ENCODE data around the gene IRF9.

Gene IRF9, protein sequence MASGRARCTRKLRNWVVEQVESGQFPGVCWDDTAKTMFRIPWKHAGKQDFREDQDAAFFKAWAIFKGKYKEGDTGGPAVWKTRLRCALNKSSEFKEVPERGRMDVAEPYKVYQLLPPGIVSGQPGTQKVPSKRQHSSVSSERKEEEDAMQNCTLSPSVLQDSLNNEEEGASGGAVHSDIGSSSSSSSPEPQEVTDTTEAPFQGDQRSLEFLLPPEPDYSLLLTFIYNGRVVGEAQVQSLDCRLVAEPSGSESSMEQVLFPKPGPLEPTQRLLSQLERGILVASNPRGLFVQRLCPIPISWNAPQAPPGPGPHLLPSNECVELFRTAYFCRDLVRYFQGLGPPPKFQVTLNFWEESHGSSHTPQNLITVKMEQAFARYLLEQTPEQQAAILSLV

DNA sequence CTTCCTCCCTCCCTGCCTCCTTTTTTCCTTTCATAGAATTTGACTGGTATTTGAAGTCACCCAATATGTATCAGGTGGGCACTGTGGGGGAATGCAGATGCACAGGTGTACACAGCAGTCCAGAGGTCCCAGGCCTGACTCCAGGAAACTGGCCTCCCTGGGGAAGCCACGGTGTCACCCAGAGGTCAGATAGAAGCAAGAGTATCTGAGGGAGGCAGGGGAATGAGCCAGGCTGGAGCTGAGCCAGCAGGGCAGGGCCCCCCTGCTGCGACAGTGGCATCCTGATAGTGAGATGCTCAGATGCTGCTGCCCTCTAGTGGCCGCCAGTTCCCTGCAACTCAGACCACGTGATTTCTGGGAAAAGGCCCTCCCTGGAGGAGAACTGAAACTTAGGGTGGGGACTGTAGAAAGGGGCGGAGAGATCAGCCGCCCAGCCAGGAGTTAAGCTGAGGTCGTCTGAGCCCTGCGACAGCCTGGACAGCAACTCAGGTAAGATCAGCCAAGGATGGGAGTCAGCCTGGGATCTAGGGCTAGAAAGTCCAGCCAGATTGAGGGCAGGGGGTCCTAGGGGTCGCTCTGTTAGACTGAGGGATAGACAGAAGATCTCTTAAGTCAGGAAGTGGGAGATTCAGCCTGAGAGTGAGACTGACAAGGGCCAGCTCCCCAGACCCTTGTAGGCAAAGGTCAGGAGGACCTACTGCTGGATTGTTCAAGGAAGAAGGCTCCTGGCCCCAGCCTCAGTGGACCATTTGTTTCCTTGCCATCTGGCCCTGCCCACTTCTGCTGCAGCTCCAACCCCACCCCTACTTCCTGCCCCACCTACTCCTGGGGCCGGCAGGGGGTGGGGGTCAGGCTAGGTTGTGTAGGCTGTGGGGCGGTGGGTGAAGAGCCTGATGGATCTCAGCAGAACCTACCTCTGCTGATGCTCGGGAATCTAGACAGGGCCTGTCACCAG, at the start of gene IRF9:
Gene IRF9, plus strand, starts transcription at position 416 of the 955 bp plus-strand sequence. CDS start 880 bp downstream, outside the sequence.
- peak; percentile 84 to 86 for DNase-seq (ENCODE audit: low read depth in 2 of 2)

DNA sequence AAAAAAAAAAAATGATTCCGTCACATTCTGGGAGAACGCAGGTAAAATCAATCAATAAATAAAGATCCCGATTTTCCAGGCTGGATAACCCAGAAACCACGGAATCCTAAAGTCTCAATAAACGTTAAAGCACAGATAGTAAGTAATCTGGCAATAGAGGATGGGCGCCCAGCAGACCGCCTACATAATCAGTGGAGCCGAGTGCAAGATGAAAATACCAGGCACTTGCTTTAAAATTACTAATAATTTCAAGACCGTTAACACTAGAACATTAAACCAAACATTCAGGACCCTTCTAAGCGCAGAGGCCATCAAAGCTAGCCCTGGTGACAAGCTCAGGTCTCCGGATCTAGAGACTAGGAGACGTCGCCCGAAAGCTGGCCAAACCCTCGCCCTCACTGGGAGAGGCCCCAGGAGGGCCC, 47.7 kb upstream of the IRF9 start:
- DNase-seq (ENCODE audit: low read depth in 2 of 2): no peak

DNA sequence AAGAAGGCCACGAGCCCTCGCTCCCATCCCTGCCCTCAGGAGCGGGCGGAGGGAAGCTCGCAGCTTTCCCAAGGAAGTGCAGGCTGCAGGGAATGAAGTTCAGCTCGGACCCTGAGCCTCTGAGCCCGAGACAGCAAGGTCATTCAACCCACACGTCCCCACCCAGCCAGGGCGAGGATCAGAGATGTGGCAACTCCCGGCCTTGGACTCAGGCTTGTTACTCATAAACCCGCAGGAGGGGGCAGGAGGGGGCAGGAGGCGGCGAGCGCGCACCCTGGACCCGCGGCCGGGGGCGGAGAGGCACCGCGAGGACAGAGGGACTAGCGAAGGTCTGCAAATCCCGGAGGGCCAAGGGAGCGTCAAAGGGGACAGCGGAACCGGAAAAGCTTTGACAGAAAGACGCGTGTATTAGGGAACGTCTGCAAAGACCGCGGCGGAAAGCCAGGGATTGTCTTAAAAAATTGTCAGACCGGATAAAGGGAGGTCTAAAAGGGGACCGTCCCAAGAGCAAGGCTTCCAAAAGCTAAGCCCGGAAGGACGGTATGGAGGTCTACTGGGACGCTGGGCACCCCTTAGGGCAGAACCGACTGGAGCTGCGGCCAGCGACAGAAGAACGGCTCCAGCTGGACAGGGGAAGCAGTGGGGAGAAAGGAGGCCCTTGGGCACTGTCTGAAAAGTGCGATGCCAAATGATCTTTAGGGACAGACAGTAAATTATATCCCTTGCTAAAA, 47.1 kb upstream of the IRF9 start:
- DNase-seq (ENCODE audit: low read depth in 2 of 2): peak; percentile 49 to 53

DNA sequence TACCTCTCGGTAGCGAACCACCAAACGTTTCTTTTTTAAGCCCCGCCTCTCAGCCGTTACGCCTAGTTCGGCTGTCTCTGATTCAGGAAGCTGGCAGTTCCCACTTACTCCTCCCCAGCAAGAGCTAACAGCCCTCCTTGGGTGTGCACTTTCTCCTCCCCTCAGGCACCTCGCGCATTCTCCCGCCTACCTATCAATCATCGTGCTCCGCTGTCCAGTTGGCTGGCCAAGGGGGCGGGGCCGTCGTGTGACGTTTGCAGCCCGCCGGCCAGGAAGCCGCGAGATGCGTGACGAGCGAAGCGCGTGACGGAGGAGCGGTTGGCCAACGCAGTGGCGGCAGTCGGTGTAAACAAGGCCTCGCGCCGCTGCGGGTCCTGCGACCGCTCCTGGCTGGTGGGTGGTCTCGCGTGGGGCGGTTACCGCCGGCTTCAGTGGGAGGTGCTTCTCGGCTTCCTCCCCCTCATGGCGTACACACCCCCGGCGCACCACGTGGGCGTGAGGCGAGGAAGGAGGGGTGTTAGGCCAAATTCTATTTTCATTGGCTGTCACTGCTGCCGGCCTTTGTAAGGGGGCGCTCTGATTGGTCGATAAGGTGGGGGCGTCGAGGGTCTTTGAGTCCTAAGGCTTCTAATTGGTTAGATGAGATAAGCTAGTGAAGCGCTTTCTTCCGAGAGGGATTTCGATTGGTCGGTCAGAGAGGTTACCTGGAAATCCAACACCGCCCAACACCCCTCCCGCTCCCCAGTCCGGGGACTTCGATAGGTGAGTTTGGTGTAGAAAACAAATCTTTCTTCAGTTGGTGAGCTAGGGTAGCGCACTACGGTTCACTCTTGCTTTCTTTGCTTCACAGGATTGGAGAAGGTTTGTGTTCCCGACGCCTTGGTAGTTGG, 46.3 kb upstream of the IRF9 start, which contains the start of the genes DCAF11 and NRL:
Gene DCAF11, plus strand, starts transcription at position 246 of the 890 bp plus-strand sequence. CDS start 818 bp downstream, outside the sequence.
Gene NRL, minus strand, starts transcription at position 418 of the 890 bp plus-strand sequence. CDS start 32,101 bp downstream, outside the sequence.
- DNase-seq (ENCODE audit: low read depth in 2 of 2): peak; percentile 99

DNA sequence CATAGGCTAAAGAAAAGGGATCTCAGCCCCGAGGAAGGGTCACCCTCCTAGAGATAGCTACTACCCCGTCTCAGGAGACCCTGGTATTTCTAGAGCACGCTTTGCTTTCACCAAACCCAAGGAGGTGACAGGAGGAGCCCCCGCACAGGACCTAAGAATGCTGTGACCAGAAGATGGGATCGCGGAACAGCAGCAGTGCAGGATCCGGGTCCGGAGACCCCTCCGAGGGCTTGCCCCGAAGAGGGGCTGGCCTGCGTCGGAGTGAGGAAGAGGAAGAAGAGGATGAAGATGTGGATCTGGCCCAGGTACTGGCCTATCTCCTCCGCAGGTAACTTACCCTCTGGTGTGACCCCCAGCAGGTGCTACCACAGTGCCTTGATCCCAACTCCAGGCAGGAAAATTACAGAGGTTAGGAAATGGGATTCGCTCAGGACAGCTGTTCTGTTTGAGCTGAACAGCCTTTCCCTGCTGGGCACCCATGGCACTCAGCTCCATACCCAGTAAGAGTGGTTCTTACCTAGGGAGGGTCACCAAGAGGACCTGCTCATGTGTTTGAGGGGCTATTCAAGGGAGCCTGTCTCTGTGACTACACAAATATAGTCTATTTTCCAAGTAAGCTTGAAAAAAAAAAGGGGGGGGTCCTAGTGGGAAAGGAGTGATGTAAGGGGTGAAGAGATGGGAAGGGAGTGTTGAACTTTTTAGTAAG, 45.5 kb upstream of the IRF9 start:
- DNase-seq (ENCODE audit: low read depth in 2 of 2): no peak

DNA sequence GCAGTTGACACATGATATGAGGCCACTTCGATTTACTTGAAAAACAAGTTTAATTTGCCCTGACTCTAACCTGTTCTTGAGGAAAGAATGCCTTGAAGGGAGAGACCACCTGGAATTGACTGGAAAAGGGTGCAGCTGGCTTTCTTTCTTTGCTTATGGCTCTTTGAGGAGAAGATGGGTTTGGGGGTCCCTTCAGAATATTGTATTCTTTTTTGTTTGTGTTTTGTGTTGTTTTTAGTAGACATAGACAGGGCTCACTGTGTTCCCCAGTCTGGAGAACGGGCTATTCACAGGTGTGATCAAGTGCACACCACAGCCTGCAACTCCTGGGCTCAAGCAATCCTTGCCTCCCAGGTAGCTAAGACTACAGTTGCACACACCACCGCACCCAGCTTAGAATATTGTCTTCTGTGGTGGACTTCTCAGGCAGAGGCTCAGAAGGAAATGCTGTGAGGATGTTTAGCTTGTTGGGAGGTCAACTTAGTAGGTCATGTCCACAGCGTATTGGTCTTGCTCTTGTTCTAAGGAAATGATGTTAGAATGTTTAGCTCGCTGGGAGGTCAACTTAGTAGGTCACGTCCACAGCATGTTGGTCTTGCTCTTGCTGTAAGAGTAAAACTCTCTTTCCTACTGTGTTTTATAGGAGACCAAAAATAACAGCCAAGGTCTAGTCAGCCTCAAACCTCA, 44.8 kb upstream of the IRF9 start:
- DNase-seq (ENCODE audit: low read depth in 2 of 2): no peak

DNA sequence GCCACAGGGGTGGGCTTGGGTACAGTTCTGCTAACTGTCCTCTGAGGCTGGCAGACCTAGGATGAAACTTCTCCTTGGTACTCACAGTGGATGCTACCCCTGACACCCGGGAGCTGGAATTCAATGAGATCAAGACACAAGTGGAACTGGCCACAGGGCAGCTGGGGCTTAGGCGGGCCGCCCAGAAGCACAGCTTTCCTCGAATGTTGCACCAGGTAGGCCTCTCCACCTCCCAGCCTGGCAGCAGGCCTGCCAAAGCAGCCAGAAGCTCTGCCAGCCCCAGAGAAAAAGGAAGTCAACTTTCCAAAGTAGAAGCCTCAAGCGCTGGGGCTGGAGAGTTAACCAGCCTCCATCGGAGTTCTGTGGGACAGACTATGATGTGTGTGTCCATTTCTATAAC, 43.9 kb upstream of the IRF9 start:
- DNase-seq (ENCODE audit: low read depth in 2 of 2): no peak

DNA sequence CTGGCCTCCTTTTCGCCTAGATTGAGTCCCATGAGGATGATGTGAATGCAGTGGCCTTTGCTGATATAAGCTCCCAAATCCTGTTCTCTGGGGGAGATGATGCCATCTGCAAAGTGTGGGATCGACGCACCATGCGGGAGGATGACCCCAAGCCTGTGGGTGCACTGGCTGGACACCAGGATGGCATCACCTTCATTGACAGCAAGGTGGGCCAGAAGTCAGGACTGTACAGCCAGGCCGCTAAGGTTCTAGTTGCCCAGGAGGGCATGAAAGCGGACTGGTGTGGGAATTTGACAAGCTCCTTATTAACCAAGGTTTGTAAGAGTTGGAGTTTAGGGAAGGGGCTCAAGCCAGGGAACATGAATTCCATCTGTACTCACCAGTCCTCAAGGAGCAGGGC, 41.4 kb upstream of the IRF9 start:
- DNase-seq (ENCODE audit: low read depth in 2 of 2): no peak

DNA sequence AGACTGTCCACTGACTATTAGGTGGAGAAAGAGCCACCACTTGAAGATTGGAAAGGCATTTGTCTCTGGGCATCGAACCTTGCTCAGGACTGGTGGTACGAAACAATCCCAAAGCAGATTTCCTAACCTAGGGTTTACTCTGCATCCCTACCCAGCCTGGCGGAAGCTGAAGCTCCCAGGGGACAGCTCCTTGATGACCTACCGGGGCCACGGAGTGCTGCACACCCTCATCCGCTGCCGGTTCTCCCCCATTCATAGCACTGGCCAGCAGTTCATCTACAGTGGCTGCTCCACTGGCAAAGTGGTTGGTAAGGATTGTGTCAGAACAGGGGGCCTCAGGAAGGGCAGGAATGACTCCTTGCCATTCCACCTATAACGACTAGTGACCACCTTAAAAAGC, 39.9 kb upstream of the IRF9 start:
- no peak for DNase-seq (ENCODE audit: low read depth in 2 of 2)

DNA sequence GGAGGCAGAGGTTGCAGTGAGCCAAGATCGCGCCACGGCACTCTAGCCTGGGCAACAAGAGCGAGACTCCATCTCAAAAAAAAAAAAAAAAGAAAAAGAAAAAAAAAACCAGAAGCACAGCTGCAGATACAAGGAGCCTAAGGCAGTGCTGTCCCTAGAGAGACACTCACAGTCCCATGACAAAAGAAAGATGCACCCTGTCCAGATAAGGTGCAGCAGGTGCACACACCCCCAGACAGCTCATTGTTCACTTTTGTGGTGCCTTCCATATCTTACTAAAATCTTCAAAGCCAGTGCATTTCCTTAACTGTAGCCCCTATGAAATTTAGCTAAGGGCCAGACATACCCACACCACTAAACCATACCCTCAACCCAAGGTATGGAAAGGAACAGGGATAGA, 38.6 kb upstream of the IRF9 start:
- DNase-seq (ENCODE audit: low read depth in 2 of 2): no peak

DNA sequence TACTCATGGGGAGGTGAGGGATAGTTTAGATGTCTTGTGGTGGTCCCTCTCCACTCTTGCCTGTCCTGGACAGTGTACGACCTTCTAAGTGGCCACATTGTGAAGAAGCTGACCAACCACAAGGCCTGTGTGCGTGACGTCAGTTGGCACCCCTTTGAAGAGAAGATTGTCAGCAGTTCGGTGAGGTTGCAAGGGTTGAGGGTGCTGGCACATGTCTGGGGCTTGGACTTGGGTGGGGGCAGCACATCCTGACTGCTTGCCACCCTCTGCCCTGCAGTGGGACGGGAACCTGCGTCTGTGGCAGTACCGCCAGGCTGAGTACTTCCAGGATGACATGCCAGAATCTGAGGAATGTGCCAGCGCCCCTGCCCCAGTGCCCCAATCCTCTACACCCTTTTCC, 38.2 kb upstream of the IRF9 start:
- DNase-seq (ENCODE audit: low read depth in 2 of 2): no peak

DNA sequence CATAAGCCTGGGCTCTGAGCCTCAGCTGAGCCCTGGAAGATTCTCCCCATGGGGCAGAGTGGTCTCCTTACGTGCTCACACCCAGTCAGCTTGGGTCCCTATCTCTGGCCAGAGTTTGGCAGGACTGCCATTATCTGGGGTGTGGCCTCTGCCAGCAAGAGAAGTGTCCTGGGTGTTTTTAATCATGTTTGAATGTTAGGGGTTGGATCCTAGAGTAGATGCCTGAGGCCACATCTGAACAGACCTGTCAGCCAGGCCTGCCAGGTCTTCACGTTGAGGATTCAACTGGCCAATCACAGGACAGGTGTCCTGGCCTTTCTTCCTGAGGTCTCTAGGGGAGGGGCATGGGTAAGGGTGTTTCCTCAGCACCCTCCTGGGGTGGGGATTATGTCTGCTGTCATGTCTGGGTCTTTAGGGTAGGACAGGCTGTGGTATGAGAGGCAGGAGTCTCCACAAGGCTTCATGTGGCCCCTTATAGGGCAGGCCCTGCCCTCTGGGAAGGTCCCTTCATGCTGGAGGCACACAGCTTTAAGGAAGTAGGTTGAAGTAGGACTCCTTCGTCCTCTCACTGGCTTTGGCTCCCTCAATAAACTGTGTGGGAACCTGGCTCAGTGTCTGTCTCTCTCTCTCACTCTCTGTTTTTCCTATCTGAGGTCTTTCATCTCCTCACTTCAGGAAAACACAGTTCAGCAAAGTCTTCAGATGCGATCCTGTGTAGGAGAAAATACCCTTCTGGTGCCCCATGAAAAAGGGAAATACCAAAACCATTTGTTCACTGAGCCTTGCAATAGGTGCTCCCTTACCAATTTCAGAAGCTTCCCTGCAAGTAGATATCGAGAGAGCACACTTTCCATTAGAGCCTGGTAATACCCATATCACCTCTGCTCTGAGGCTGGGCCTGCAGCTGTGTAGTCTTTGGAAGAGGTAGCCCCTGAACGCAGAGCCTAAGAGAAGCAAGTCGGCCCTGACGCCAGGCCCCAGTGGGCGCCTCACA, 37.3 kb upstream of the IRF9 start:
- DNase-seq (ENCODE audit: low read depth in 2 of 2): no peak

DNA sequence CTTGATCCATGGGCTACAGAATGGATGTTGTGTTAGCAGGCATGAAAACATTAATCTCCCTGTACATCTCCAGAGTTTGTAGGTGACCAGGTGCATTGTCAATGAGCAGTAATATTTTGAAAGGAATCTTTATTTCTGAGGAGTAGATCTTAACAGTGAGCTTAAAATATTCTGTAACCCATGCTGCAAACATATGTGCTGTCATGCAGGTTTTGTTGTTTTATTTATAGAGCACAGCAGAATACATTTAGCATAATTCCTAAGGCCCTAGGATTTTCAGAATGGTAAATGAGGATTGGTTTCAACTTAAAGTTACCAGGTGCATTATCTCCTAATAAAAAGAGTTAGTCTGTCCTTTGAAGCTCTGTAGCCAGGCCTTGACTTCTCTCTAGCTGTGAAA, 34.1 kb upstream of the IRF9 start:
- no peak for DNase-seq (ENCODE audit: low read depth in 2 of 2)

DNA sequence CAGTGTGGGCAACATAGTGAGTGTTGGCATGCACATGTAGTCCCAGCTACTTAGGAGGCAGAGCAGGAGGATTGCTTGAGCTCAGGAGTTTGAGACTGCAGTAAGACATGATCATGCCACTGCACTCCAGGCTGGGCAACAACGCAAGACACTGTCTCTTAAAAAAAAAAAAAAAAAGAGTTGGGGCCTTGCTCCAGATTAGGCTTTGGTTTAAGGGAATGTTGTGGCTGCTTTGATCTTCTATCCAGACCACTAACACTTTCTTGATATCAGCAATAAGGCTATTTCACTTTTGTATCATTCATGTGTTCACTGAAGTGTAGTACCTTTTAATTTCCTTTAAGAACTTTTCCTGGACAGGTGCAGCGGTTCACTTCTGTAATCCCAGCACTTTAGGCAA, 33.4 kb upstream of the IRF9 start:
- DNase-seq (ENCODE audit: low read depth in 2 of 2): no peak

DNA sequence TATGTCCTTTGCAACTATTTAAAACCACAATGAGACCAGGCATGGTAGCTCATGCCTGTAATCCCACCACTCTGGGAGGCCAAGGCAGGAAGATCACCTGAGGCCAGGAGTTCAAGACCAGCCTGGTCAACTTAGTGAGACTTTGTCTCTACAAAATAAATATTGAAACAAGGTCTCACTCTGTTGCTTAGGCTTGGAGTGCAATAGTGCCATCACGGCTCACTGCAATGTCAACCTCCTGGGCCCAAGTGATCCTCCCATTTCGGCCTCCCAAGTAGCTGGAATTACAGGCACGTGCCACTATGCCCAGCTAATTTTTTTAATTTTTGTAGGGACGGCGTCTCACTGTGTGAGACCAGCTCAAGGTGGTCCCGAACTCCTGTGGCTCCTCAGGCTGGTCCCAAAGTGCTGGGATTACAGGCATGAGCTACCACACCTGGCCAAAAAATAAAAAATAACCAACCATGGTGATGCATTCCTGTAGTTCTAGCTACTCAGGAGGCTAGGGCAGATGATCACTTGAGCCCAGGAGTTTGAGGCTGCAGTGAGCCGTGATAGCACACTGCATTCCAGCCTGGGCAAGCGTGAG, 31.6 kb upstream of the IRF9 start:
- no peak for DNase-seq (ENCODE audit: low read depth in 2 of 2)

DNA sequence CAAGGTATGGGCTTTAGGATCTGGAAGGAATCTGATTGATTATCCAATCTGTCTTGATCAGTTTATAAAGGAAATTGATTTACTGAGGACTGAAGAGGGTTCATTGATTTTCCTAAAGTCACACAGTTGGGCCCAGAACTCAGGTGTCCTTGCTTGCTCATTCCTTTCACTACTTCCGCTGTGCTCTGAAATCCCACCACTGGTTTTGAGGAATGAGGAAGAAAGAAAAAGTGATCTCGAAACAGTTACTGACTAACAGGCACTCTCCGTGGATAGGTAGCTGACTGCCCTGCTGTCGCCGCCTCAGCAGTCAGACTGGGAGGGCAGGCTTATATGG, 30.7 kb upstream of the IRF9 start, which contains the start of gene FITM1:
Gene FITM1, plus strand, starts transcription at position 280 of the 337 bp plus-strand sequence. CDS start 905 bp downstream, outside the sequence.
- DNase-seq (ENCODE audit: low read depth in 2 of 2): no peak

DNA sequence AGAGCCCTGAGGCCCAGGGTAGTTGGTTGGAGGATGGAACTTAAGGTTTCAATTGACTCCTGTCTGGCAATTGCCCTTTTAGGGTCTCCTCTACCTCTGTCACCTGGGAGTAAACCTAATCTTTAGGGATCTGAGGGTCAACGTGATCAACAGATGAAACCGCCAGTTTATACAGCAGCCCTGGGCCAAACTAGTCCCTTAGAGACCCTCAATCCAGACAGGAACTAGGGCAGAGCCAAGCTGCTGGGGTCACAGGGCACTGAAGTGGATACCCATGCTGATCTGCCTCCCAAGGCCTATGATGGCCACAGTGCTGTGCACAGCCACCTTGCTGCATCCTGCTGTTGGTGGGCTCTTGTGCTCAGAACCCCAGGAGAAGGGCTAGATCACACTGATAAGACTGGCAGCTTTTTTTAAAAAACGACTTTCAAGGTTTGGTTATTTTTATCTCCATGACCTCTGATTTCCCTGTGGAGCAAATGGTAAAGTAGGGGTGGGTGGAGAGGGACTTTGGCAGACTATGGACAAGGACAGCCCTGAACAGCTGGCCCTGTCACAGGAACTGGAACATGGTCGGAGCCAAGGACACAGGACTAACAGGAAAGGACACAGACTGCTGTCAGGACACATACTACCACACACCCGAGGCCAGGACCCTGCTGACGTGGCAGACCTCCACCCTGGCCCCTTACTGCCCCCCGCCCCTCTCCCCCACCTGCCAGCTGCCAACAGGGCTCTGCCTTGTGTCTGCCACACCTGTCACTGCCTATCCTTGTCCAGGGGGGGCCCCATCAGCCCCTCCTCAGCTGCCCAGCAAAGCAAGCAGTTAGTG, 30.1 kb upstream of the IRF9 start:
- DNase-seq (ENCODE audit: low read depth in 2 of 2): no peak
